CD14-positive monocyte (primary cell): ENCODE data around the gene ADPRS. TPM values are rescaled to one million over a fixed set of nuclear protein-coding genes. Genes with fewer than 3 reads are reported as not detected.
A peak's percentile ranks its signal among the peaks of the same experiment; 100 is the strongest.

Source experiments
- DNase-seq, 3 donors: peaks; one replicate each; pipeline ENCODE4 v3.0.0-alpha.2; 2011 to 2022
- H2AFZ ChIP-seq: 2 replicates; pipeline ENCODE4 v1.6.0; 2012; ENCODE audit warnings: mild to moderate bottlenecking, low read depth, low read length, inconsistent platforms; ENCODE audit not compliant: insufficient read depth, poor library complexity, severe bottlenecking
- H3K27ac ChIP-seq, 2 donors: 1 replicate in 1 of 2; 2 replicates in 1 of 2; pipeline ENCODE4 v1.5.1; 2012 to 2013; ENCODE audit warnings: low read length in 2 of 2, control low read depth in 1 of 2, inconsistent platforms in 1 of 2, low read depth in 1 of 2, mild to moderate bottlenecking in 1 of 2
- H3K27me3 ChIP-seq, 2 donors: one replicate each; pipeline versions ENCODE4 v1.6.0 to v1.6.1; 2011 to 2013; ENCODE audit warnings: low read length in 2 of 2; ENCODE audit not compliant: control insufficient read depth in 2 of 2, insufficient read depth in 2 of 2
- H3K36me3 ChIP-seq, 2 donors: replicated peaks in 1 of 2; 1 replicate in 1 of 2; 2 replicates in 1 of 2; pipeline versions ENCODE4 v1.5.1 to v1.6.1; 2012 to 2013; ENCODE audit warnings: low read length in 2 of 2, control low read depth in 1 of 2, inconsistent platforms in 1 of 2, mild to moderate bottlenecking in 1 of 2; ENCODE audit not compliant: insufficient read depth in 2 of 2, control insufficient read depth in 1 of 2
- H3K4me1 ChIP-seq, 2 donors: 1 replicate in 1 of 2; 2 replicates in 1 of 2; pipeline versions ENCODE4 v1.5.1 to v1.6.1; 2012 to 2013; ENCODE audit warnings: low read length in 2 of 2, control low read depth in 1 of 2, inconsistent platforms in 1 of 2, mild to moderate bottlenecking in 1 of 2, moderate library complexity in 1 of 2; ENCODE audit not compliant: insufficient read depth in 2 of 2, control insufficient read depth in 1 of 2
- H3K4me2 ChIP-seq: replicated peaks from 2 replicates; pipeline ENCODE3; 2012; ENCODE audit warnings: low read length, moderate library complexity, mild to moderate bottlenecking; ENCODE audit not compliant: poor library complexity, severe bottlenecking; ENCODE audit errors: extremely low read depth
- H3K4me3 ChIP-seq, 3 experiments: fragments of 200-600 bp in 1 of 3; sonication (generic) in 1 of 3; replicated peaks in 1 of 3; 1 replicate in 2 of 3; 2 replicates in 1 of 3; pipeline ENCODE4 v1.5.1; 2011 to 2013; ENCODE audit warnings: low read length in 3 of 3, mild to moderate bottlenecking in 3 of 3, control low read depth in 2 of 3, low read depth in 2 of 3, inconsistent platforms in 1 of 3, moderate library complexity in 1 of 3
- H3K79me2 ChIP-seq: 2 replicates; pipeline ENCODE4 v1.6.0; 2012; ENCODE audit warnings: mild to moderate bottlenecking, control low read depth, inconsistent platforms, low read length, moderate library complexity; ENCODE audit not compliant: insufficient read depth
- H3K9ac ChIP-seq: 2 replicates; pipeline ENCODE4 v1.6.0; 2017; ENCODE audit warnings: low read length, mild to moderate bottlenecking; ENCODE audit not compliant: insufficient read depth, poor library complexity, severe bottlenecking
- H3K9me3 ChIP-seq, 2 donors: replicated peaks in 1 of 2; 1 replicate in 1 of 2; 2 replicates in 1 of 2; pipeline versions ENCODE4 v1.5.1 to v1.6.1; 2012 to 2013; ENCODE audit warnings: low read length in 2 of 2, control low read depth in 1 of 2; ENCODE audit not compliant: control insufficient read depth in 1 of 2, insufficient read depth in 1 of 2
- H4K20me1 ChIP-seq: 2 replicates; pipeline ENCODE4 v1.6.0; 2012; ENCODE audit warnings: mild to moderate bottlenecking, low read length, control low read depth, moderate library complexity; ENCODE audit not compliant: insufficient read depth
- H3K27ac Mint-ChIP-seq, 7 donors: one replicate each; pipeline ENCODE4 v1.8.0; 2020; ENCODE audit warnings: mild to moderate bottlenecking in 7 of 7, mixed read lengths in 7 of 7, moderate library complexity in 6 of 7, inconsistent platforms in 2 of 7
- H3K27me3 Mint-ChIP-seq, 3 donors: one replicate each; pipeline ENCODE4 v1.8.0; 2021 to 2022; ENCODE audit warnings: low read depth in 3 of 3, mild to moderate bottlenecking in 3 of 3, mixed read lengths in 3 of 3, moderate library complexity in 3 of 3, inconsistent platforms in 1 of 3
- H3K36me3 Mint-ChIP-seq, 2 donors: one replicate each; pipeline ENCODE4 v1.8.0; 2020; ENCODE audit warnings: mixed read lengths in 2 of 2, inconsistent platforms in 1 of 2, mild to moderate bottlenecking in 1 of 2
- H3K4me1 Mint-ChIP-seq: one replicate; pipeline ENCODE4 v1.8.0; 2020; ENCODE audit warnings: mild to moderate bottlenecking, mixed read lengths
- H3K4me3 Mint-ChIP-seq, 2 donors: one replicate each; pipeline ENCODE4 v1.8.0; 2020; ENCODE audit warnings: mild to moderate bottlenecking in 2 of 2, mixed read lengths in 2 of 2, moderate library complexity in 1 of 2
- H3K9me3 Mint-ChIP-seq, 7 donors: one replicate each; pipeline ENCODE4 v1.8.0; 2020 to 2022; ENCODE audit warnings: mixed read lengths in 7 of 7, mild to moderate bottlenecking in 6 of 7, moderate library complexity in 6 of 7, inconsistent platforms in 2 of 7
- WGBS: methylation state at CpG from one replicate; pipeline ENCODE4 v1.1.5; 2013; ENCODE audit warnings: missing lambda C conversion rate; ENCODE audit not compliant: insufficient coverage; 5-methylcytosine and 5-hydroxymethylcytosine counted together
- intact Hi-C, 2 donors: fragments of 100-400 bp; cut with micrococcal nuclease; formaldehyde crosslinking; loops; one replicate each; pipeline versions ENCODE4 v1.15.0 to v1.15.1; 2023
- polyA plus RNA-seq, 3 donors: library from polyadenylated mRNA; depleted of rRNA in 1 of 3; unstranded in 2 of 3; stranded (reverse) in 1 of 3; fragments of 300-500 nt in 2 of 3; fragments of >200 nt in 1 of 3; fragmentation: Illumina TruSeq in 2 of 3; gene quantifications; 1 replicate in 2 of 3; 2 replicates in 1 of 3; pipeline ENCODE4 v1.2.3, GENCODE V29; 2012 to 2021
- TF ChIP-seq, protein P1 (sequence below): fragments of 200-600 bp; IDR thresholded peaks from one replicate; pipeline ENCODE4 v1.8.0; 2022; ENCODE audit warnings: antibody characterized with exemption, mild to moderate bottlenecking

The ADPRS gene
- polyA plus RNA-seq, 3 donors: 13.4 to 30.6 (median 21.9) TPM

- Histone ChIP-seq H3K9me3 (no peaks in the 10 kb centered on the region), H3K4me2 (no peak overlapping the region), H3K27ac (no peak overlapping the region), H4K20me1 (peaks cover 14% of the 10 kb centered on the region), H2AFZ (peak overlapping the region; percentile 17), H3K79me2 (peaks cover 30% of the 10 kb centered on the region), H3K4me3 (no peak overlapping the region), H3K27me3 (peaks cover 0 to 21% of the 10 kb centered on the region in 2 donors), H3K4me1 (peaks cover 33 to 34% of the 10 kb centered on the region in 2 donors), H3K9ac (no peak overlapping the region), H3K36me3 (peaks cover 8 to 9% of the 10 kb centered on the region in 2 donors)
- WGBS: 94% methylated on average over 4 of the region's 12 CpGs
- Mint-ChIP-seq H3K4me1 (peaks cover 22% of the 10 kb centered on the region), H3K27me3 (peaks cover 19 to 27% (median 25%) of the 10 kb centered on the region in 3 donors), H3K36me3 (peaks cover 6 to 9% of the 10 kb centered on the region in 2 donors), H3K4me3 (no peak overlapping the region), H3K27ac (no peak overlapping the region), H3K9me3 (peaks cover 0 to 3% (median 0%) of the 10 kb centered on the region in 7 donors)
- DNase-seq: no peak
- TF ChIP-seq, protein P1, sequence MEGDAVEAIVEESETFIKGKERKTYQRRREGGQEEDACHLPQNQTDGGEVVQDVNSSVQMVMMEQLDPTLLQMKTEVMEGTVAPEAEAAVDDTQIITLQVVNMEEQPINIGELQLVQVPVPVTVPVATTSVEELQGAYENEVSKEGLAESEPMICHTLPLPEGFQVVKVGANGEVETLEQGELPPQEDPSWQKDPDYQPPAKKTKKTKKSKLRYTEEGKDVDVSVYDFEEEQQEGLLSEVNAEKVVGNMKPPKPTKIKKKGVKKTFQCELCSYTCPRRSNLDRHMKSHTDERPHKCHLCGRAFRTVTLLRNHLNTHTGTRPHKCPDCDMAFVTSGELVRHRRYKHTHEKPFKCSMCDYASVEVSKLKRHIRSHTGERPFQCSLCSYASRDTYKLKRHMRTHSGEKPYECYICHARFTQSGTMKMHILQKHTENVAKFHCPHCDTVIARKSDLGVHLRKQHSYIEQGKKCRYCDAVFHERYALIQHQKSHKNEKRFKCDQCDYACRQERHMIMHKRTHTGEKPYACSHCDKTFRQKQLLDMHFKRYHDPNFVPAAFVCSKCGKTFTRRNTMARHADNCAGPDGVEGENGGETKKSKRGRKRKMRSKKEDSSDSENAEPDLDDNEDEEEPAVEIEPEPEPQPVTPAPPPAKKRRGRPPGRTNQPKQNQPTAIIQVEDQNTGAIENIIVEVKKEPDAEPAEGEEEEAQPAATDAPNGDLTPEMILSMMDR: no peak
- intact Hi-C loops: no loop called here
These were observed 2.0 kb upstream of the ADPRS start for GRCh38 chr1:36086529-36087232.

GRCh38 chr1:36087233-36088123 lies 1.2 kb upstream of the ADPRS start:
- Histone ChIP-seq H4K20me1 (peaks cover 21% of the 10 kb centered on the region), H2AFZ (peak overlapping the region; percentile 100), H3K4me1 (peaks cover 33 to 34% of the 10 kb centered on the region in 2 donors), H3K27ac (no peak overlapping the region), H3K4me2 (no peak overlapping the region), H3K36me3 (peaks cover 16 to 17% of the 10 kb centered on the region in 2 donors), H3K9me3 (no peaks in the 10 kb centered on the region), H3K27me3 (peaks cover 0 to 21% of the 10 kb centered on the region in 2 donors), H3K4me3 (no peak overlapping the region), H3K9ac (no peak overlapping the region), H3K79me2 (peaks cover 38% of the 10 kb centered on the region)
- TF ChIP-seq, protein P1: no peak
- H3K27me3 Mint-ChIP-seq: peaks cover 17 to 27% (median 20%) of the 10 kb centered on the region in 3 donors
- intact Hi-C loops: no loop called here
- 95% methylated on average over 31 of the region's 31 CpGs for WGBS
- no peak overlapping the region for H3K27ac Mint-ChIP-seq
- peaks cover 0 to 3% (median 0%) of the 10 kb centered on the region in 7 donors for H3K9me3 Mint-ChIP-seq
- H3K36me3 Mint-ChIP-seq: peaks cover 14 to 17% of the 10 kb centered on the region in 2 donors
- no peak overlapping the region for H3K4me3 Mint-ChIP-seq
- no peak for DNase-seq
- H3K4me1 Mint-ChIP-seq: peaks cover 22% of the 10 kb centered on the region
